ENCODE results near the gene RPTOR. TPM values are rescaled to one million over a fixed set of nuclear protein-coding genes. Genes with fewer than 3 reads are reported as not detected.

The RPTOR gene
- polyA plus RNA-seq, 1 donor from 2014 or later: 8.0 TPM

- no peak for TF ChIP-seq EP300 (conservative IDR thresholded peaks at IDR 0.05; ENCODE audit: poor library complexity, severe bottlenecking)
- no peak for TF ChIP-seq EZH2 (IDR thresholded peaks at IDR 0.05; ENCODE audit: borderline replicate concordance, insufficient read depth, low read length, poor library complexity, severe bottlenecking)
- TF ChIP-seq POLR2AphosphoS5 (IDR thresholded peaks at IDR 0.05): no peak
Observed at GRCh38 chr17:80636361-80637018, 91.9 kb downstream of the RPTOR start (continued).

- no peaks in the 10 kb centered on the region for H3K79me2 ChIP-seq (replicated peaks; ENCODE audit: insufficient read depth, low read length)
- peak overlapping the region; percentile 23 for H3K4me3 ChIP-seq (ENCODE audit: low read length)
- no peaks in the 10 kb centered on the region for H3K9me3 ChIP-seq (ENCODE audit: low read length)
- H3K4me2 ChIP-seq (ENCODE audit: low read length): no peak overlapping the region
- H4K20me1 ChIP-seq (ENCODE audit: insufficient read depth): no peaks in the 10 kb centered on the region
- no peaks in the 10 kb centered on the region for H3F3A ChIP-seq (ENCODE audit: insufficient read depth, low read length, poor library complexity, severe bottlenecking)
- no peak for TF ChIP-seq CTCF (IDR thresholded peaks at IDR 0.05; ENCODE audit: poor library complexity, severe bottlenecking)
- peak; percentile 47 for TF ChIP-seq EP300 (conservative IDR thresholded peaks at IDR 0.05; ENCODE audit: poor library complexity, severe bottlenecking)
- TF ChIP-seq SMC3 (conservative IDR thresholded peaks at IDR 0.05; ENCODE audit: poor library complexity): peak; percentile 28
- no peak for TF ChIP-seq EZH2 (IDR thresholded peaks at IDR 0.05; ENCODE audit: borderline replicate concordance, insufficient read depth, low read length, poor library complexity, severe bottlenecking)
- peak; percentile 6 for TF ChIP-seq REST (IDR thresholded peaks at IDR 0.05; ENCODE audit: borderline replicate concordance)
- TF ChIP-seq MXI1 (conservative IDR thresholded peaks at IDR 0.05; ENCODE audit: poor library complexity, severe bottlenecking): no peak
- TF ChIP-seq POLR2AphosphoS5 (IDR thresholded peaks at IDR 0.05): peak; percentile 41
- TF ChIP-seq TAF1 (IDR thresholded peaks at IDR 0.05; ENCODE audit: low read depth): no peak
- TF ChIP-seq RAD21 (conservative IDR thresholded peaks at IDR 0.05): no peak
- H3K36me3 ChIP-seq (ENCODE audit: insufficient read depth, low read length): no peaks in the 10 kb centered on the region
- H3K27ac ChIP-seq (ENCODE audit: low read length): peak overlapping the region; percentile 38
- no peak overlapping the region for H2AFZ ChIP-seq (ENCODE audit: low read depth, low read length)
- no peaks in the 10 kb centered on the region for H3K27me3 ChIP-seq (ENCODE audit: insufficient read depth, low read depth, low read length)
- H3K9me2 ChIP-seq (ENCODE audit: insufficient read depth, low read length): no peaks in the 10 kb centered on the region
- peak overlapping the region; percentile 10 for H3K9ac ChIP-seq (ENCODE audit: low read length)
Observed at GRCh38 chr17:80637048-80637781, 92.6 kb downstream of the RPTOR start.

- Histone ChIP-seq H3K27ac (ENCODE audit: low read length) (no peak overlapping the region), H3K36me3 (ENCODE audit: insufficient read depth, low read length) (no peaks in the 10 kb centered on the region), H3K9ac (ENCODE audit: low read length) (no peak overlapping the region), H3K79me2 (replicated peaks; ENCODE audit: insufficient read depth, low read length) (no peaks in the 10 kb centered on the region), H2AFZ (ENCODE audit: low read depth, low read length) (no peak overlapping the region), H3F3A (ENCODE audit: insufficient read depth, low read length, poor library complexity, severe bottlenecking) (no peaks in the 10 kb centered on the region), H3K4me3 (ENCODE audit: low read length) (no peak overlapping the region), H4K20me1 (ENCODE audit: insufficient read depth) (no peaks in the 10 kb centered on the region), H3K4me2 (ENCODE audit: low read length) (no peak overlapping the region), H3K27me3 (ENCODE audit: insufficient read depth, low read depth, low read length) (no peaks in the 10 kb centered on the region), H3K9me2 (ENCODE audit: insufficient read depth, low read length) (no peaks in the 10 kb centered on the region), H3K9me3 (ENCODE audit: low read length) (no peaks in the 10 kb centered on the region)
- no peak for TF ChIP-seq REST (IDR thresholded peaks at IDR 0.05; ENCODE audit: borderline replicate concordance)
- no peak for TF ChIP-seq EP300 (conservative IDR thresholded peaks at IDR 0.05; ENCODE audit: poor library complexity, severe bottlenecking)
- no peak for TF ChIP-seq TAF1 (IDR thresholded peaks at IDR 0.05; ENCODE audit: low read depth)
- no peak for TF ChIP-seq SMC3 (conservative IDR thresholded peaks at IDR 0.05; ENCODE audit: poor library complexity)
- no peak for TF ChIP-seq EZH2 (IDR thresholded peaks at IDR 0.05; ENCODE audit: borderline replicate concordance, insufficient read depth, low read length, poor library complexity, severe bottlenecking)
- no peak for TF ChIP-seq CTCF (IDR thresholded peaks at IDR 0.05; ENCODE audit: poor library complexity, severe bottlenecking)
- no peak for TF ChIP-seq MXI1 (conservative IDR thresholded peaks at IDR 0.05; ENCODE audit: poor library complexity, severe bottlenecking)
- TF ChIP-seq RAD21 (conservative IDR thresholded peaks at IDR 0.05): no peak
- TF ChIP-seq POLR2AphosphoS5 (IDR thresholded peaks at IDR 0.05): no peak
Observed at GRCh38 chr17:80639658-80640057, 95.0 kb downstream of the RPTOR start.
